ENCODE results near the gene OR7C1. TPM values are rescaled to one million over a fixed set of nuclear protein-coding genes. Genes with fewer than 3 reads are reported as not detected.

Gene OR7C1
- total and polyA plus RNA-seq, 2 of the 13 experiments (the other 11 are each of a cell fraction or from before 2014, with no cell fraction given): not detected

DNA sequence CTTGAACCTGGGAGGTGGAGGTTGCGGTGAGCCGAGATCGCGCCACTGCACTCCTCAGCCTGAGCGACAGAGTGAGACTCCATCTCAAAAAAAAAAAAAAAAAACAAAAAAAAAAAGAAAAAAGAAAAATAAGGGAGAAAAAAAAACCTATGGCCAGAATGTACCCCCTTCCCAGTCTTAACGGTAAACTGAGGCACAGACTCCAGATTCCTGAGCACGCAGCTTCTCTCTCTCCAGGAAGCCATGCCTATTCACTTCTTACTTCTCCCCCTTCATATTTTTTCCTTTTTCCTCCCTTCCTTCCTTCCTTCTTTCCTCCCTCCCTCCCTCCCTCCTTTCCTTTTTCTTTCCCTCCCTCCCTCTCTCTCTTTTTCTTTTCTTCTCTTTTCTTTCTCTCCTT lies 62.0 kb downstream of the OR7C1 start:
- no peak overlapping the region for H3K4me3 ChIP-seq (replicated peaks in 1 of 3; ENCODE audit: insufficient read depth in 1 of 3, low read depth in 2 of 3, low read length in 3 of 3)
- no peaks in the 10 kb centered on the region for H3K36me3 ChIP-seq (replicated peaks in 1 of 2; ENCODE audit: control insufficient read depth in 1 of 2, insufficient read depth in 2 of 2, low read length in 2 of 2)
- ChIA-PET CTCF (ENCODE audit: low intra/inter-chr PET ratio, low total read pairs) (no interaction called here), POLR2A (no interaction called here)
- H3K27me3 ChIP-seq (ENCODE audit: control insufficient read depth in 1 of 2, insufficient read depth in 2 of 2, low read length in 2 of 2): 0 out of 5 replicates have a peak, but pooled peaks cover 0 to 5% of the 10 kb centered on the region in 2 experiments
- 70% methylated on average over 7 of the region's 7 CpGs for WGBS (ENCODE audit: low lambda C conversion rate)
- H3K4me2 ChIP-seq (ENCODE audit: low read depth, low read length): no peak overlapping the region
- DNase-seq (ENCODE audit: low spot score) (no peak), ATAC-seq (no peak), FAIRE-seq (no peak)
- H3K27ac ChIP-seq (ENCODE audit: extremely low read length, insufficient read depth, low read length): no peak overlapping the region
- no peak for TF ChIP-seq MED13 (CRISPR knock-in tag; IDR thresholded peaks at IDR 0.05)
- no peak for TF ChIP-seq AKNA (CRISPR knock-in tag; IDR thresholded peaks at IDR 0.05; ENCODE audit: borderline replicate concordance)
- no peak for TF ChIP-seq KLF6 (CRISPR knock-in tag; IDR thresholded peaks at IDR 0.05)
- TF ChIP-seq THAP7 (CRISPR knock-in tag; IDR thresholded peaks at IDR 0.05): no peak
- peak; percentile 58 for TF ChIP-seq HNRNPK (IDR thresholded peaks at IDR 0.05; ENCODE audit: low read depth, low read length, poor library complexity, severe bottlenecking)
- no peak for TF ChIP-seq ZNF333 (CRISPR knock-in tag; IDR thresholded peaks at IDR 0.05; ENCODE audit: borderline replicate concordance)
- TF ChIP-seq SNAPC2 (CRISPR knock-in tag; IDR thresholded peaks at IDR 0.05): no peak
- TF ChIP-seq, protein P1, sequence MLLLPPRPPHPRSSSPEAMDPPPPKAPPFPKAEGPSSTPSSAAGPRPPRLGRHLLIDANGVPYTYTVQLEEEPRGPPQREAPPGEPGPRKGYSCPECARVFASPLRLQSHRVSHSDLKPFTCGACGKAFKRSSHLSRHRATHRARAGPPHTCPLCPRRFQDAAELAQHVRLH (CRISPR knock-in tag; IDR thresholded peaks at IDR 0.05; ENCODE audit: borderline replicate concordance, low read depth): no peak
- no peaks in the 10 kb centered on the region for H4K20me1 ChIP-seq (ENCODE audit: insufficient read depth, low read length)
- in situ Hi-C loops (cut with HindIII; ENCODE audit: extremely low pct_ligation_motif_present, low pct_unique_long_range_greater_than_20kb) (no loop called here), intact Hi-C loops (cut with micrococcal nuclease; ENCODE audit: unreplicated experiment) (no loop called here)
- H3K9me3 ChIP-seq (ENCODE audit: low read length): no peaks in the 10 kb centered on the region
- H2AFZ ChIP-seq (ENCODE audit: low read length): no peak overlapping the region
- no peak overlapping the region for H3K9ac ChIP-seq (ENCODE audit: insufficient read depth, low read depth, low read length)
- BruUV-seq (replicated peaks): no TSS peak
- no peaks in the 10 kb centered on the region for H3K4me1 ChIP-seq (ENCODE audit: insufficient read depth, low read length)
- H3K79me2 ChIP-seq (ENCODE audit: insufficient read depth, low read length): no peaks in the 10 kb centered on the region
